ENCODE data around the gene CAMKMT. TPM values are rescaled to one million over a fixed set of nuclear protein-coding genes. Genes with fewer than 3 reads are reported as not detected.
A peak's percentile ranks its signal among the peaks of the same experiment; 100 is the strongest.

Gene CAMKMT
- total and polyA plus RNA-seq, 8 donors, result 1.4 to 27.4 (median 6.2) TPM

GRCh38 chr2:44573996-44574395 lies 212.2 kb downstream of the CAMKMT start:
- H3K36me3 ChIP-seq, result no peaks in the 10 kb centered on the region
- no peaks in the 10 kb centered on the region for H3K9me3 ChIP-seq
- H3K27me3 ChIP-seq, result no peaks in the 10 kb centered on the region
- intact Hi-C loops (cut with DNase I; ENCODE audit: low total_unique reads), result no loop called here
- no peak for TF ChIP-seq EP300 (IDR thresholded peaks at IDR 0.05)
- no peak for TF ChIP-seq POLR2AphosphoS5 (IDR thresholded peaks at IDR 0.05)
- TF ChIP-seq CTCF (IDR thresholded peaks at IDR 0.05), result no peak
- no peak for DNase-seq
- H3K4me3 ChIP-seq, result no peak overlapping the region
- no peak overlapping the region for H3K27ac ChIP-seq
- H3K4me1 ChIP-seq, result no peaks in the 10 kb centered on the region
- WGBS, 5 donors, result 86 to 94% (median 92%) methylated on average over 5 of the region's 5 CpGs

DNA sequence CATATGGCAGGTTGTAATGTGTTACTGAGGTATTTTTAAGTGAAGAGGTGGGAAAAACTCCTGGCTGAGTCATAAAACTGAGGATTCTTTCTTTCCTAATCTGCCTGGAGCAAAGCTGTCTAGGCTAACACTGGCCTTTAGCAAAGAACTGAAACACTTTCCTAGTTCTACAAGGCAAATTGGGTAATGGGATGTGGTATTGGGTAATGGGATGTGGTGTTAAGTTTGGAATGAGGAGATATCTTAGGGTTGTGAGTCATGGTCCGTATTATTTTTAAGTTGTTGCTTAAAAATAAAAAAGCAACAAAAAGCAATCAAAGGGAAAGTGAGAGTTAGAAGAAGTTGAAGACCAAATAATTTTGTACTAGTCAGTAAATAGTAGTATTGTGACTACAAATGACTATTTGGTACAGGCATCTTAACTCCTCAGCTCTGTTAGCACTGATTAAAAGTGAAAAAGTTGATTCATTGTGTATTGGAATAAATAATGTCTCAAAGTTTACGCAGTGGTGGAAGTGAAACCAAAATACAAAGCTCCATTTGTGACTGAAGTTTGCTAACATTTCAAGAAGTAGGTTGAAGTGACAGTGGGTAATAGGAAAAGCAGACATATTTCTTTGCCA lies 216.8 kb downstream of the CAMKMT start:
- Histone ChIP-seq H3K27me3 (no peaks in the 10 kb centered on the region), H3K9me3 (no peaks in the 10 kb centered on the region), H3K4me3 (no peak overlapping the region), H3K36me3 (no peaks in the 10 kb centered on the region), H3K27ac (no peak overlapping the region), H3K4me1 (no peaks in the 10 kb centered on the region)
- 31 to 46% (median 39%) methylated on average over 2 of the region's 2 CpGs for WGBS, 5 donors
- intact Hi-C loops (cut with DNase I; ENCODE audit: low total_unique reads), result no loop called here
- no peak for DNase-seq
- TF ChIP-seq EP300 (IDR thresholded peaks at IDR 0.05) (no peak), POLR2AphosphoS5 (IDR thresholded peaks at IDR 0.05) (peak in 1 of 3 donors; percentile 9)

GRCh38 chr2:44579115-44579836 lies 217.5 kb downstream of the CAMKMT start:
- Histone ChIP-seq H3K4me3 (no peak overlapping the region), H3K27me3 (no peaks in the 10 kb centered on the region), H3K9me3 (no peaks in the 10 kb centered on the region), H3K36me3 (no peaks in the 10 kb centered on the region), H3K27ac (no peak overlapping the region), H3K4me1 (no peaks in the 10 kb centered on the region)
- 56 to 72% (median 65%) methylated on average over 6 of the region's 6 CpGs for WGBS, 5 donors
- no peak for DNase-seq
- intact Hi-C loops (cut with DNase I; ENCODE audit: low total_unique reads), result no loop called here
- no peak for TF ChIP-seq EP300 (IDR thresholded peaks at IDR 0.05)

DNA sequence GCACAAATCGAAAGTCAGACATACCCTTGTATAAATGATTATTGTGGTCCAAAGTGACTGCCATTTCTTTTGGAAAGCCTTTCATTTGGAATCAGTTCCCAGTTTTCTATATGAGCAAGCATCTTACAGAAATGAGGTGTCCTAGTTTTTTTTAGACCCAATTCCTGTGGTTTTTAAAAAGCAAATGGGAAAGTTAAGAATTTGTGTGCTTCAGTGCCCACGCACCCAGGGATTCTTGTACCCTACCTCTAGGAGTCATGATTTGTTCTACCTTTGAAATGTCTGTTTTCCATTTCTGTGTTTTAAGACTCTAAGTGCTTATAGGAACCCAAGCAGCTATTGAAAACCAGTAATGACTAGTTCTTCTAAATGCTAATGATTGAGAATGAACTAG lies 218.1 kb downstream of the CAMKMT start:
- H3K4me3 ChIP-seq, result no peak overlapping the region
- no peaks in the 10 kb centered on the region for H3K4me1 ChIP-seq
- H3K27me3 ChIP-seq, result no peaks in the 10 kb centered on the region
- no peak for DNase-seq
- H3K27ac ChIP-seq, result no peak overlapping the region
- intact Hi-C loops (cut with DNase I; ENCODE audit: low total_unique reads), result no loop called here
- H3K36me3 ChIP-seq, result no peaks in the 10 kb centered on the region
- H3K9me3 ChIP-seq, result no peaks in the 10 kb centered on the region
- no peak for TF ChIP-seq CTCF (IDR thresholded peaks at IDR 0.05)
- TF ChIP-seq POLR2A (IDR thresholded peaks at IDR 0.05), result no peak
- no peak for TF ChIP-seq EP300 (IDR thresholded peaks at IDR 0.05)
- TF ChIP-seq POLR2AphosphoS5 (IDR thresholded peaks at IDR 0.05), result no peak
- WGBS, 5 donors, result 85 to 97% (median 95%) methylated on average over 2 of the region's 2 CpGs

- intact Hi-C loops (cut with DNase I; ENCODE audit: low total_unique reads), result no loop called here
- no peak overlapping the region for H3K4me3 ChIP-seq
- H3K27me3 ChIP-seq, result no peaks in the 10 kb centered on the region
- 55 to 88% (median 70%) methylated on average over 3 of the region's 3 CpGs for WGBS, 5 donors
- H3K27ac ChIP-seq, result no peak overlapping the region
- H3K36me3 ChIP-seq, result no peaks in the 10 kb centered on the region
- no peak for DNase-seq
- no peaks in the 10 kb centered on the region for H3K9me3 ChIP-seq
- H3K4me1 ChIP-seq, result no peaks in the 10 kb centered on the region
- TF ChIP-seq POLR2AphosphoS5 (IDR thresholded peaks at IDR 0.05) (no peak), EP300 (IDR thresholded peaks at IDR 0.05) (no peak), POLR2A (IDR thresholded peaks at IDR 0.05) (no peak), CTCF (IDR thresholded peaks at IDR 0.05) (no peak)
These were observed 219.2 kb downstream of the CAMKMT start for GRCh38 chr2:44580875-44581515.
